Measurements from ENCODE around the gene HTRA1.

DNA sequence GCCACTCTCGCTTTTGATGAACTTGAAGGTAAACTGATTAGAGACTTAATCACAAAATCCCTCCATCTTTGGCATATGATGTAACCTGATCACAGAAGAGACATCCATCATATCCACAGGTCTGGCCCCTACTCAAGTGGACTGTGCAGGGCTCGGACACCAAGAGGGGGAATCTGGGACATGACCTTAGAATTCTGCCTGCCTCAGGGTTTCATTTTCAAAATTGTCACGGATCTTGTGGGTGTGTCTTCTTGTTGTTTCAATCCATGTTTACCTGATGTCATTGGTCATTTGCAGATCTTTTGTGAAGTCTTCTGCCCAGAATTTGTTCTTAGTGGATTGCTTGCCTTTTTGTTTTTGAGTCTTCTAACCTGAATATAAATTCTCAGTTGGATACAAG, 12.8 kb upstream of the HTRA1 start:
- TF ChIP-seq EZH2 (IDR thresholded peaks at IDR 0.05) (no peak), EZH2phosphoT487 (IDR thresholded peaks at IDR 0.05; ENCODE audit: borderline replicate concordance) (no peak), SRF (IDR thresholded peaks at IDR 0.05; ENCODE audit: low read depth) (no peak), POLR2A (IDR thresholded peaks at IDR 0.05; ENCODE audit: borderline replicate concordance, extremely low read depth, insufficient read depth, insufficient read length) (no peak), RAD21 (IDR thresholded peaks at IDR 0.05; ENCODE audit: low read depth) (no peak), ELF1 (IDR thresholded peaks at IDR 0.05; ENCODE audit: borderline replicate concordance, low read depth) (no peak), ZNF274 (IDR thresholded peaks at IDR 0.05; ENCODE audit: low read depth, low read length) (no peak), POLR2AphosphoS5 (IDR thresholded peaks at IDR 0.05; ENCODE audit: low read depth, low read length) (no peak), YY1 (IDR thresholded peaks at IDR 0.05; ENCODE audit: extremely low read depth, insufficient replicate concordance, low read depth, low read length) (no peak)
- TF ChIP-seq, protein P1, sequence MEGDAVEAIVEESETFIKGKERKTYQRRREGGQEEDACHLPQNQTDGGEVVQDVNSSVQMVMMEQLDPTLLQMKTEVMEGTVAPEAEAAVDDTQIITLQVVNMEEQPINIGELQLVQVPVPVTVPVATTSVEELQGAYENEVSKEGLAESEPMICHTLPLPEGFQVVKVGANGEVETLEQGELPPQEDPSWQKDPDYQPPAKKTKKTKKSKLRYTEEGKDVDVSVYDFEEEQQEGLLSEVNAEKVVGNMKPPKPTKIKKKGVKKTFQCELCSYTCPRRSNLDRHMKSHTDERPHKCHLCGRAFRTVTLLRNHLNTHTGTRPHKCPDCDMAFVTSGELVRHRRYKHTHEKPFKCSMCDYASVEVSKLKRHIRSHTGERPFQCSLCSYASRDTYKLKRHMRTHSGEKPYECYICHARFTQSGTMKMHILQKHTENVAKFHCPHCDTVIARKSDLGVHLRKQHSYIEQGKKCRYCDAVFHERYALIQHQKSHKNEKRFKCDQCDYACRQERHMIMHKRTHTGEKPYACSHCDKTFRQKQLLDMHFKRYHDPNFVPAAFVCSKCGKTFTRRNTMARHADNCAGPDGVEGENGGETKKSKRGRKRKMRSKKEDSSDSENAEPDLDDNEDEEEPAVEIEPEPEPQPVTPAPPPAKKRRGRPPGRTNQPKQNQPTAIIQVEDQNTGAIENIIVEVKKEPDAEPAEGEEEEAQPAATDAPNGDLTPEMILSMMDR (IDR thresholded peaks at IDR 0.05 in 2 of 3, conservative IDR thresholded peaks at IDR 0.05 in 1 of 3; ENCODE audit: borderline replicate concordance in 1 of 3, insufficient read depth in 1 of 3, low read depth in 2 of 3, low read length in 2 of 3): no peak
- TF ChIP-seq, protein P2, sequence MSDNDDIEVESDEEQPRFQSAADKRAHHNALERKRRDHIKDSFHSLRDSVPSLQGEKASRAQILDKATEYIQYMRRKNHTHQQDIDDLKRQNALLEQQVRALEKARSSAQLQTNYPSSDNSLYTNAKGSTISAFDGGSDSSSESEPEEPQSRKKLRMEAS (IDR thresholded peaks at IDR 0.05): no peak
